IMR-90 (cell line): ENCODE measurements around the gene TCIRG1. TPM values are rescaled to one million over a fixed set of nuclear protein-coding genes. Genes with fewer than 3 reads are reported as not detected.

Source experiments
- ATAC-seq: fragments of 200-7000 bp; cut with Tn5 transposase; 2 replicates; pipeline ENCODE4 v1.9.1; 2020; ENCODE audit warnings: low read depth, mild to moderate bottlenecking, moderate library complexity
- BruUV-seq: library from RNA; stranded (reverse); fragments of 400-500 nt; replicated peaks from 2 replicates; lab custom pipeline; 2021; lab: Mats Ljungman, UMichigan
- CTCF ChIA-PET: fragments of 300-600 bp; formaldehyde crosslinking; extraction: SDS; loops from one replicate; lab custom pipeline; 2021; ENCODE audit warnings: antibody characterized with exemption; lab: Yijun Ruan, JAX
- POLR2A ChIA-PET: fragments of 300-600 bp; sonication (Branson Sonifier 250); formaldehyde crosslinking; loops from one replicate; lab custom pipeline; 2022; ENCODE audit warnings: antibody characterized with exemption; ENCODE audit not compliant: unreplicated experiment; lab: Charles Lee
- DNase-seq: peaks from one replicate; pipeline ENCODE4 v3.0.0; 2013
- H2AFZ ChIP-seq: replicated peaks from 2 replicates; pipeline ENCODE3; 2013; ENCODE audit warnings: low read length, mild to moderate bottlenecking; ENCODE audit not compliant: poor library complexity
- H2AK5ac ChIP-seq: 2 replicates; pipeline ENCODE4 v1.6.1; 2013; ENCODE audit warnings: low read depth, low read length, inconsistent platforms
- H2AK9ac ChIP-seq: replicated peaks from 2 replicates; pipeline ENCODE3; 2013; ENCODE audit warnings: mild to moderate bottlenecking, low read depth, low read length, moderate library complexity; ENCODE audit not compliant: poor library complexity
- H2BK120ac ChIP-seq: 2 replicates; pipeline ENCODE4 v1.6.1; 2013; ENCODE audit warnings: low read depth, low read length, inconsistent platforms
- H2BK15ac ChIP-seq: 3 replicates; pipeline ENCODE4 v1.6.1; 2013; ENCODE audit warnings: low read depth, low read length, inconsistent platforms
- H2BK20ac ChIP-seq: 2 replicates; pipeline ENCODE4 v1.6.1; 2013; ENCODE audit warnings: low read depth, mild to moderate bottlenecking, inconsistent platforms, low read length, moderate library complexity
- H2BK5ac ChIP-seq: 2 replicates; pipeline ENCODE4 v1.6.1; 2013; ENCODE audit warnings: mild to moderate bottlenecking, low read depth, low read length, inconsistent platforms; ENCODE audit not compliant: poor library complexity, severe bottlenecking
- H3K14ac ChIP-seq: replicated peaks from 2 replicates; pipeline ENCODE4 v1.6.1; 2013; ENCODE audit warnings: low read depth, low read length, inconsistent platforms
- H3K18ac ChIP-seq: 2 replicates; pipeline ENCODE4 v1.6.1; 2013; ENCODE audit warnings: low read depth, low read length, control low read depth
- H3K23ac ChIP-seq: 2 replicates; pipeline ENCODE4 v1.6.1; 2013; ENCODE audit warnings: low read depth, low read length, inconsistent platforms
- H3K27ac ChIP-seq: 2 replicates; pipeline ENCODE4 v1.5.1; 2013; ENCODE audit warnings: mild to moderate bottlenecking, control low read depth, low read length; ENCODE audit not compliant: insufficient read depth
- H3K27me3 ChIP-seq: 2 replicates; pipeline ENCODE4 v1.6.1; 2013; ENCODE audit warnings: low read length; ENCODE audit not compliant: control insufficient read depth, insufficient read depth
- H3K36me3 ChIP-seq: 2 replicates; pipeline ENCODE4 v1.6.1; 2013; ENCODE audit warnings: low read length, mixed read lengths; ENCODE audit not compliant: control insufficient read depth, insufficient read depth
- H3K4ac ChIP-seq: 2 replicates; pipeline ENCODE4 v1.6.1; 2013; ENCODE audit warnings: low read depth, low read length, inconsistent platforms
- H3K4me1 ChIP-seq: 2 replicates; pipeline ENCODE4 v1.6.1; 2013; ENCODE audit warnings: low read length, mixed read lengths; ENCODE audit not compliant: control insufficient read depth, insufficient read depth
- H3K4me2 ChIP-seq: 2 replicates; pipeline ENCODE4 v1.6.1; 2013; ENCODE audit warnings: low read depth, mild to moderate bottlenecking, control low read depth, low read length, moderate library complexity
- H3K4me3 ChIP-seq: 2 replicates; pipeline ENCODE4 v1.5.1; 2013; ENCODE audit warnings: low read depth, mild to moderate bottlenecking, control low read depth, low read length, moderate library complexity; ENCODE audit not compliant: insufficient read depth
- H3K56ac ChIP-seq: 2 replicates; pipeline ENCODE4 v1.6.1; 2013; ENCODE audit warnings: low read length, inconsistent platforms; ENCODE audit not compliant: insufficient read depth; ENCODE audit errors: extremely low read depth
- H3K79me1 ChIP-seq, 2 experiments: 2 replicates each; pipeline ENCODE4 v1.6.1; 2013; ENCODE audit warnings: low read length in 2 of 2, inconsistent platforms in 1 of 2, low read depth in 1 of 2
- H3K9ac ChIP-seq: 2 replicates; pipeline ENCODE4 v1.6.1; 2013; ENCODE audit warnings: low read depth, low read length, control low read depth
- H3K9me1 ChIP-seq: 2 replicates; pipeline ENCODE4 v1.6.1; 2013; ENCODE audit warnings: low read length, inconsistent platforms; ENCODE audit not compliant: insufficient read depth
- H3K9me3 ChIP-seq: 2 replicates; pipeline ENCODE4 v1.6.1; 2013; ENCODE audit warnings: low read length; ENCODE audit not compliant: control insufficient read depth, insufficient read depth
- H4K20me1 ChIP-seq: 2 replicates; pipeline ENCODE4 v1.6.1; 2013; ENCODE audit warnings: low read length, inconsistent platforms; ENCODE audit not compliant: insufficient read depth
- H4K5ac ChIP-seq: 2 replicates; pipeline ENCODE4 v1.6.1; 2013; ENCODE audit warnings: mild to moderate bottlenecking, low read depth, low read length, control low read depth
- H4K8ac ChIP-seq, 2 experiments: 2 replicates each; pipeline ENCODE4 v1.6.1; 2013; ENCODE audit warnings: low read depth in 2 of 2, low read length in 2 of 2, control low read depth in 1 of 2, inconsistent platforms in 1 of 2
- H4K91ac ChIP-seq: 2 replicates; pipeline ENCODE4 v1.6.1; 2013; ENCODE audit warnings: low read depth, low read length, inconsistent platforms; ENCODE audit not compliant: insufficient read depth
- BHLHE40 ChIP-seq: fragments of 150-350 bp; IDR thresholded peaks from 2 replicates; pipeline ENCODE4 v1.6.1; 2016; ENCODE audit warnings: mild to moderate bottlenecking, low read depth, low read length
- MAZ ChIP-seq: IDR thresholded peaks from 2 replicates; pipeline ENCODE4 v1.6.1; 2012; ENCODE audit warnings: low read depth, mild to moderate bottlenecking, low read length, improper control_type of control experiment, moderate library complexity, borderline replicate concordance
- RAD21 ChIP-seq: IDR thresholded peaks from 2 replicates; pipeline ENCODE4 v1.6.1; 2012; ENCODE audit warnings: low read length, improper control_type of control experiment
- RCOR1 ChIP-seq: IDR thresholded peaks from 2 replicates; pipeline ENCODE4 v1.6.1; 2012; ENCODE audit warnings: mild to moderate bottlenecking, low read length, improper control_type of control experiment; ENCODE audit not compliant: insufficient replicate concordance
- WGBS, 2 experiments: methylation state at CpG; one replicate each; pipeline versions ENCODE4 v1.1.5 to v1.1.7; 2013; ENCODE audit warnings: missing lambda C conversion rate in 2 of 2; ENCODE audit not compliant: insufficient read length in 1 of 2; ENCODE audit errors: extremely low coverage in 2 of 2; 5-methylcytosine and 5-hydroxymethylcytosine counted together
- dilution Hi-C: fragments of 300-500 bp; cut with HindIII; formaldehyde crosslinking; loops from one replicate; pipeline ENCODE4 v1.14.3; 2018; ENCODE audit warnings: low sequenced_read_pairs; ENCODE audit not compliant: unreplicated experiment
- in situ Hi-C: fragments of 300-500 bp; cut with MboI; formaldehyde crosslinking; loops from 3 replicates; pipeline ENCODE4 v1.14.3; 2019; ENCODE audit warnings: low sequenced_read_pairs, inconsistent platforms, mixed read lengths
- intact Hi-C: fragments of 100-400 bp; cut with micrococcal nuclease; formaldehyde crosslinking; loops from 2 replicates; pipeline ENCODE4 v1.10.0; 2022
- polyA plus RNA-seq, 3 experiments: library from polyadenylated mRNA; depleted of rRNA; stranded (reverse); fragments of >200 nt; gene quantifications; 2 replicates each; pipeline ENCODE4 v1.2.3, GENCODE V29; 2012; ENCODE audit warnings: low replicate concordance in 1 of 3
- total RNA-seq: library from RNA; depleted of rRNA; stranded (reverse); fragments of >200 nt; gene quantifications from 2 replicates; pipeline ENCODE4 v1.2.3, GENCODE V29; 2012
- TF ChIP-seq, protein P1 (sequence below): fragments of 150-350 bp; IDR thresholded peaks from 2 replicates; pipeline ENCODE4 v1.6.1; 2016; ENCODE audit warnings: low read depth, mild to moderate bottlenecking, low read length, moderate library complexity, borderline replicate concordance

The TCIRG1 gene
- total and polyA plus RNA-seq, 2 of the 4 experiments (the other 2 are of a cell fraction): 25.3 to 117 TPM

DNA sequence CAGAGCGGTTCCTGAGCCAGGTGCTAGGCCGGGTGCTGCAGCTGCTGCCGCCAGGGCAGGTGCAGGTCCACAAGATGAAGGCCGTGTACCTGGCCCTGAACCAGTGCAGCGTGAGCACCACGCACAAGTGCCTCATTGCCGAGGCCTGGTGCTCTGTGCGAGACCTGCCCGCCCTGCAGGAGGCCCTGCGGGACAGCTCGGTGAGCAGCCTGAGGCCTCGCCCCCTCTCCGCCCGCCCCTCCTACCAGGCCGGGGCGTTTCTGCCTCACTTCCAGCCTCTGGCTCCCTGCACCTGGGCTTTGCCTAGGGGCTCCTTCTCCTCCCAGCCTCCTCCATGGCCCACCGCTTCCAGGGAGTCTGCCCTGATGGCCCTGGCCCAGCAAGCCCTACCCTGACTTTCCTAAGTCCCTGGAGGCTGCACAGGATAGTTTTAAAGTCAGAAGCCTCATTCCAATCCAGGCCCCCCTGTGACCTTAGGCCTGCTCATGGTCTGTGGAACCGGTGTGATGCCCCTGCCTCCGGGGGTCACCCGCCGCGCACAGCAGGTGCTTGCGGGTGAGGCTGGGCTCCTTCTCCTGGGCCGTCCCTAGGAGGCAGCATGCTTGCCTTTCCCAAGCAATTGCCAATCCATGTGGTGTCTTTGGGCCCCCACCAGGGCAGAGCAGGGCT, 5.5 kb downstream of the TCIRG1 start:
- BruUV-seq: no TSS peak
- POLR2A ChIA-PET: no interaction called here
- H4K20me1 ChIP-seq: no peaks in the 10 kb centered on the region; the same call in none of the 2 replicates
- no peak overlapping the region for H3K27ac ChIP-seq
- no peak overlapping the region for H2BK120ac ChIP-seq
- no peaks in the 10 kb centered on the region for H3K27me3 ChIP-seq
- H3K18ac ChIP-seq: no peak overlapping the region
- H3K79me1 ChIP-seq: peaks cover 0 to 43% of the 10 kb centered on the region in 2 experiments; a peak in 3 of 4 replicates
- dilution Hi-C loops: no loop called here
- H4K5ac ChIP-seq: no peak overlapping the region
- H3K4me2 ChIP-seq: no peak overlapping the region
- DNase-seq: no peak
- peaks cover 17% of the 10 kb centered on the region for H3K4me1 ChIP-seq
- no peak overlapping the region for H2BK5ac ChIP-seq
- in situ Hi-C loops: no loop called here
- H3K14ac ChIP-seq: no peak overlapping the region
- H4K91ac ChIP-seq: no peak overlapping the region
- ATAC-seq: no peak
- H3K4me3 ChIP-seq: no peak overlapping the region
- no peaks in the 10 kb centered on the region for H3K9me1 ChIP-seq
- no peak overlapping the region for H2AFZ ChIP-seq
- H2AK9ac ChIP-seq: no peak overlapping the region
- H4K8ac ChIP-seq: no peak overlapping the region
- H3K9ac ChIP-seq: no peak overlapping the region
- H3K36me3 ChIP-seq: peaks cover 43% of the 10 kb centered on the region
- no peak overlapping the region for H3K56ac ChIP-seq
- no peak overlapping the region for H2AK5ac ChIP-seq
- H3K23ac ChIP-seq: no peak overlapping the region
- CTCF ChIA-PET: no interaction called here
- H3K9me3 ChIP-seq: no peaks in the 10 kb centered on the region
- TF ChIP-seq MAZ (no peak), RCOR1 (no peak), RAD21 (no peak), BHLHE40 (no peak)
- TF ChIP-seq, protein P1, sequence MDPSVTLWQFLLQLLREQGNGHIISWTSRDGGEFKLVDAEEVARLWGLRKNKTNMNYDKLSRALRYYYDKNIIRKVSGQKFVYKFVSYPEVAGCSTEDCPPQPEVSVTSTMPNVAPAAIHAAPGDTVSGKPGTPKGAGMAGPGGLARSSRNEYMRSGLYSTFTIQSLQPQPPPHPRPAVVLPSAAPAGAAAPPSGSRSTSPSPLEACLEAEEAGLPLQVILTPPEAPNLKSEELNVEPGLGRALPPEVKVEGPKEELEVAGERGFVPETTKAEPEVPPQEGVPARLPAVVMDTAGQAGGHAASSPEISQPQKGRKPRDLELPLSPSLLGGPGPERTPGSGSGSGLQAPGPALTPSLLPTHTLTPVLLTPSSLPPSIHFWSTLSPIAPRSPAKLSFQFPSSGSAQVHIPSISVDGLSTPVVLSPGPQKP: no peak
- H3K4ac ChIP-seq: no peak overlapping the region
- WGBS, 2 experiments: 86% methylated on average over 22 of the region's 24 CpGs; no CpG with 5 or more reads in 1 of the 2 experiments
- H2BK20ac ChIP-seq: no peak overlapping the region
- H2BK15ac ChIP-seq: no peak overlapping the region
- intact Hi-C loops: no loop called here
